Measurements from ENCODE around the gene STK38.
A peak's percentile ranks its signal among the peaks of the same experiment; 100 is the strongest.
"Not testable (repeated sequence)": the region's sequence is repeated elsewhere in the genome, so short reads cannot be mapped to it uniquely, and the experiment has no call there.

STK38 gene

GRCh38 chr6:36546920-36547645 lies at the start of gene STK38:
TSS of gene STK38 (minus strand) at chr6:36547479. CDS start at chr6:36540202, 7,277 bp downstream.
- peak; percentile 80 for DNase-seq

- DNase-seq: no peak
These were observed 49.1 kb upstream of the STK38 start for GRCh38 chr6:36596356-36596755.

- DNase-seq: peak; percentile 48
These were observed 47.8 kb upstream of the STK38 start for GRCh38 chr6:36594816-36595643.

- DNase-seq: peak; percentile 98
These were observed 46.9 kb upstream of the STK38 start, which contains the start of gene SRSF3 for GRCh38 chr6:36594029-36594815. TSS of gene SRSF3 (plus strand) at chr6:36594362. CDS start at chr6:36596763, 2,401 bp downstream.

GRCh38 chr6:36593569-36594028 lies 46.3 kb upstream of the STK38 start:
- DNase-seq: peak; percentile 90

- DNase-seq: no peak
These were observed 45.0 kb upstream of the STK38 start for GRCh38 chr6:36592221-36592655.

GRCh38 chr6:36590237-36590636 lies 43.0 kb upstream of the STK38 start:
- peak; percentile 27 for DNase-seq

GRCh38 chr6:36589025-36589400 lies 41.7 kb upstream of the STK38 start:
- DNase-seq: not testable (repeated sequence)

GRCh38 chr6:36586606-36587005 lies 39.3 kb upstream of the STK38 start:
- no peak for DNase-seq

- no peak for DNase-seq
These were observed 34.4 kb upstream of the STK38 start for GRCh38 chr6:36581716-36582115.

GRCh38 chr6:36580184-36580526 lies 32.9 kb upstream of the STK38 start:
- no peak for DNase-seq

- no peak for DNase-seq
These were observed 31.2 kb upstream of the STK38 start for GRCh38 chr6:36578431-36578830.

- no peak for DNase-seq
These were observed 30.8 kb upstream of the STK38 start for GRCh38 chr6:36578030-36578429.

- no peak for DNase-seq
These were observed 30.0 kb upstream of the STK38 start for GRCh38 chr6:36577301-36577700.

- DNase-seq: no peak
These were observed 29.3 kb upstream of the STK38 start for GRCh38 chr6:36576578-36576977.

- no peak for DNase-seq
These were observed 27.4 kb upstream of the STK38 start for GRCh38 chr6:36574679-36575078.

GRCh38 chr6:36572353-36573311 lies 25.4 kb upstream of the STK38 start:
- DNase-seq: peak; percentile 47

GRCh38 chr6:36571122-36572043 lies 24.1 kb upstream of the STK38 start:
- no peak for DNase-seq

GRCh38 chr6:36570264-36570663 lies 23.0 kb upstream of the STK38 start:
- no peak for DNase-seq

GRCh38 chr6:36566418-36566905 lies 19.2 kb upstream of the STK38 start:
- DNase-seq: no peak

GRCh38 chr6:36563928-36564284 lies 16.6 kb upstream of the STK38 start:
- DNase-seq: no peak
